ENCODE data around the gene BEST4. TPM values are rescaled to one million over a fixed set of nuclear protein-coding genes. Genes with fewer than 3 reads are reported as not detected.

The BEST4 gene
- total RNA-seq, 1 experiment from 2014 or later = 0.15 TPM

DNA sequence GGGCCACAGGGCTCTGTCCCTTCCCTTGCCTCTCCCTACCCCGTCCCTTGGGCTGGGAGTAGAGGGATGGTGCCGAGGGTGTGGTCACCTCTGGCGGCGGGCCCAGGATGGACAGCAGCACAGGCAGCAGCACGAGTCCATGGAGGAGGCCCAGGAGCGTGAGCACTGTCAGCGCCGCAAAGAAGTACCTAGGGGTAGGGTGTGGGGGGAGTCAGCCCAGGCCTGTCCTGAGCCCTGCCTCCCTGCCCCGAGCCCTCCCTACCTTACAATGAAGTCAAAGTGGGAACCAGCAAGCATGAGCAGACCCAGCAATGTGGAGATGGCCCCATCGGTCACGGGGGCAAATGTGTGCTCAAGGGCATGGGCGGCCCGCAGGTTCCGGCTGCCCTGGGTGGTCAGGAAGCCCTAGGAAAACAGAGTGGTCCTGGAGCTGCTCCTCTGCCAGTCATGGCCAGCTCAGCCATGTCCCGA is 35.0 kb upstream of the BEST4 start:
- no TSS peak for BruUV-seq (replicated peaks)
- H3K27ac ChIP-seq (ENCODE audit: low read length) = no peak overlapping the region
- no peaks in the 10 kb centered on the region for H3K9me3 ChIP-seq (ENCODE audit: control insufficient read depth, insufficient read depth, low read depth, low read length)
- ChIA-PET POLR2A (interaction anchor here (0.9 kb wide), 1 partner anchor 101 kb away, joined by 3 read pairs; no protein-coding TSS in a partner anchor), CTCF (no interaction called here)
- intact Hi-C loops (cut with micrococcal nuclease; ENCODE audit: unreplicated experiment) (no loop called here), in situ Hi-C loops (cut with HindIII; ENCODE audit: low pct_unique_long_range_greater_than_20kb, low sequenced_read_pairs) (no loop called here)
- no peaks in the 10 kb centered on the region for H3K36me3 ChIP-seq (ENCODE audit: control insufficient read depth, insufficient read depth, low read length)
- TF ChIP-seq REST (IDR thresholded peaks at IDR 0.05; ENCODE audit: insufficient read depth in 1 of 2, low read depth in 2 of 2, low read length in 1 of 2) (no peak), TCF7L2 (IDR thresholded peaks at IDR 0.05; ENCODE audit: low read depth, low read length) (no peak), POLR2AphosphoS5 (IDR thresholded peaks at IDR 0.05; ENCODE audit: low read depth, low read length) (no peak), SIN3A (IDR thresholded peaks at IDR 0.05; ENCODE audit: borderline replicate concordance, insufficient read depth, low read depth, low read length) (no peak)
- TF ChIP-seq, protein P1, sequence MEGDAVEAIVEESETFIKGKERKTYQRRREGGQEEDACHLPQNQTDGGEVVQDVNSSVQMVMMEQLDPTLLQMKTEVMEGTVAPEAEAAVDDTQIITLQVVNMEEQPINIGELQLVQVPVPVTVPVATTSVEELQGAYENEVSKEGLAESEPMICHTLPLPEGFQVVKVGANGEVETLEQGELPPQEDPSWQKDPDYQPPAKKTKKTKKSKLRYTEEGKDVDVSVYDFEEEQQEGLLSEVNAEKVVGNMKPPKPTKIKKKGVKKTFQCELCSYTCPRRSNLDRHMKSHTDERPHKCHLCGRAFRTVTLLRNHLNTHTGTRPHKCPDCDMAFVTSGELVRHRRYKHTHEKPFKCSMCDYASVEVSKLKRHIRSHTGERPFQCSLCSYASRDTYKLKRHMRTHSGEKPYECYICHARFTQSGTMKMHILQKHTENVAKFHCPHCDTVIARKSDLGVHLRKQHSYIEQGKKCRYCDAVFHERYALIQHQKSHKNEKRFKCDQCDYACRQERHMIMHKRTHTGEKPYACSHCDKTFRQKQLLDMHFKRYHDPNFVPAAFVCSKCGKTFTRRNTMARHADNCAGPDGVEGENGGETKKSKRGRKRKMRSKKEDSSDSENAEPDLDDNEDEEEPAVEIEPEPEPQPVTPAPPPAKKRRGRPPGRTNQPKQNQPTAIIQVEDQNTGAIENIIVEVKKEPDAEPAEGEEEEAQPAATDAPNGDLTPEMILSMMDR (IDR thresholded peaks at IDR 0.05) = no peak
- no peak overlapping the region for H3K4me3 ChIP-seq (ENCODE audit: low read depth in 2 of 2, low read length in 2 of 2)
- no peak for ATAC-seq
- no peaks in the 10 kb centered on the region for H3K27me3 ChIP-seq (ENCODE audit: control insufficient read depth, insufficient read depth, low read length)
- H3K4me1 ChIP-seq (ENCODE audit: control insufficient read depth, insufficient read depth, low read length) = peaks cover 4% of the 10 kb centered on the region; the same call in 1 of the 2 replicates
- no peak for DNase-seq (ENCODE audit: low read depth, low spot score)

- Histone ChIP-seq H3K27ac (ENCODE audit: low read length) (no peak overlapping the region), H3K36me3 (ENCODE audit: control insufficient read depth, insufficient read depth, low read length) (no peaks in the 10 kb centered on the region), H3K27me3 (ENCODE audit: control insufficient read depth, insufficient read depth, low read length) (no peaks in the 10 kb centered on the region), H3K9me3 (ENCODE audit: control insufficient read depth, insufficient read depth, low read depth, low read length) (no peaks in the 10 kb centered on the region), H3K4me3 (ENCODE audit: low read depth in 2 of 2, low read length in 2 of 2) (no peak overlapping the region), H3K4me1 (ENCODE audit: control insufficient read depth, insufficient read depth, low read length) (peaks cover 4% of the 10 kb centered on the region; the same call in 1 of the 2 replicates)
- in situ Hi-C loops (cut with HindIII; ENCODE audit: low pct_unique_long_range_greater_than_20kb, low sequenced_read_pairs) = no loop called here
- DNase-seq (ENCODE audit: low read depth, low spot score) (no peak), ATAC-seq (no peak)
- intact Hi-C loops (cut with micrococcal nuclease; ENCODE audit: unreplicated experiment) = no loop called here
- TF ChIP-seq REST (IDR thresholded peaks at IDR 0.05; ENCODE audit: insufficient read depth in 1 of 2, low read depth in 2 of 2, low read length in 1 of 2) (no peak), SIN3A (IDR thresholded peaks at IDR 0.05; ENCODE audit: borderline replicate concordance, insufficient read depth, low read depth, low read length) (no peak), TCF7L2 (IDR thresholded peaks at IDR 0.05; ENCODE audit: low read depth, low read length) (no peak), POLR2AphosphoS5 (IDR thresholded peaks at IDR 0.05; ENCODE audit: low read depth, low read length) (no peak)
- TF ChIP-seq, protein P1 (IDR thresholded peaks at IDR 0.05) = no peak
- CTCF ChIA-PET = interaction anchor here (0.6 kb wide), 2 partner anchors 268 to 1536 kb away, joined by 4 to 5 read pairs; no protein-coding TSS in a partner anchor
- POLR2A ChIA-PET = interaction anchor here (0.7 kb wide), 1 partner anchor 101 kb away, joined by 7 read pairs; no protein-coding TSS in a partner anchor
- BruUV-seq (replicated peaks) = no TSS peak
These were observed 34.2 kb upstream of the BEST4 start for GRCh38 chr1:44822131-44822701.
